Pancreas (tissue), 10 donors: ENCODE measurements around the gene PTPRK. TPM values are rescaled to one million over a fixed set of nuclear protein-coding genes. Genes with fewer than 3 reads are reported as not detected.

Experiments used
- ATAC-seq, 4 donors: fragments of 200-7000 bp; cut with Tn5 transposase; one replicate each; pipeline versions ENCODE4 v1.8.0 to v1.9.1; 2020; ENCODE audit warnings: mild to moderate bottlenecking in 4 of 4, moderate library complexity in 4 of 4
- DNase-seq, 6 donors: peaks; one replicate each; pipeline ENCODE4 v3.0.0-alpha.2; 2020
- FAIRE-seq: peaks from 2 replicates; lab custom pipeline; 2012; peaks lifted over from hg19 to GRCh38; lab: Jason Lieb, UNC
- H3K27ac ChIP-seq, 4 donors: fragments of 200-600 bp; sonication (generic); 1 replicate in 3 of 4; 2 replicates in 1 of 4; pipeline versions ENCODE4 v1.5.0 to v1.8.0; 2020
- H3K27me3 ChIP-seq, 4 donors: fragments of 200-600 bp; one replicate each; pipeline ENCODE4 v1.8.0; 2021
- H3K36me3 ChIP-seq, 3 donors: fragments of 200-600 bp; sonication (generic) in 1 of 3; one replicate each; pipeline versions ENCODE4 v1.5.0 to v1.8.0; 2020 to 2021
- H3K4me1 ChIP-seq, 3 donors: fragments of 200-600 bp; one replicate each; pipeline ENCODE4 v1.8.0; 2021
- H3K4me3 ChIP-seq, 4 donors: fragments of 200-600 bp; sonication (generic) in 2 of 4; one replicate each; pipeline versions ENCODE4 v1.5.0 to v1.8.0; 2020 to 2021
- H3K9me3 ChIP-seq, 4 donors: fragments of 200-600 bp; one replicate each; pipeline ENCODE4 v1.8.0; 2021
- CTCF ChIP-seq, 4 donors: fragments of 200-600 bp; sonication (generic) in 3 of 4; IDR thresholded peaks; one replicate each; pipeline versions ENCODE4 v1.5.0 to v1.8.0; 2021; ENCODE audit warnings: antibody characterized with exemption in 4 of 4
- WGBS, 2 donors: extraction: QIAGEN DNeasy Blood & Tissue Kit; methylation state at CpG; one replicate each; pipeline ENCODE4 v1.1.7; 2013; 5-methylcytosine and 5-hydroxymethylcytosine counted together
- intact Hi-C, 3 donors: fragments of 100-400 bp; cut with DNase I; formaldehyde crosslinking; loops; one replicate each; pipeline versions ENCODE4 v1.11.1 to v1.14.2; 2022
- polyA plus RNA-seq, 2 donors: library from polyadenylated mRNA; stranded (reverse); fragments of 200-250 nt; gene quantifications; one replicate each; pipeline ENCODE4 v1.2.3, GENCODE V29; 2013
- total RNA-seq, 6 donors: library from RNA; stranded (reverse); fragmentation: NEBNext Ultra II Directional in 4 of 6; extraction: Animal tissue kit (Norgen Biotek cat#: 25700) in 4 of 6; gene quantifications; one replicate each; pipeline versions ENCODE4 v1.2.1 to v1.2.4, GENCODE V29; 2021 to 2023
- donor health status: healthy with polysubstance abuse.
- donor health status: DM: no; HTN: no; CAD: no; lungs with moderate emphysema.
- donor health status: DM: no; HTN: no; CAD: no.
- donor health status: control.
- donor health status: control.
- donor health status: Bipolar disorder and iron deficiency.
- donor health status: DM: yes; HTN: yes; CAD: no.
- donor health status: DM: no; HTN: no; CAD: no.
- donor health status: DM: no; HTN: no; CAD: no.
- donor health status: DM: yes; HTN: yes; CAD: no.

Gene PTPRK
- total and polyA plus RNA-seq, 8 donors: 10.5 to 72.7 (median 51.7) TPM

GRCh38 chr6:128302942-128303341, 217.5 kb downstream of the PTPRK start:
- no peak for TF ChIP-seq CTCF (IDR thresholded peaks at IDR 0.05)
- no peak overlapping the region for H3K27ac ChIP-seq
- H3K36me3 ChIP-seq: no peaks in the 10 kb centered on the region
- H3K9me3 ChIP-seq: no peaks in the 10 kb centered on the region
- 97 to 98% methylated on average over 5 of the region's 5 CpGs for WGBS, 2 donors
- FAIRE-seq (no peak), ATAC-seq (no peak), DNase-seq (no peak)
- H3K27me3 ChIP-seq: no peaks in the 10 kb centered on the region
- intact Hi-C loops: no loop called here
- H3K4me1 ChIP-seq: no peaks in the 10 kb centered on the region
- H3K4me3 ChIP-seq: no peak overlapping the region

DNA sequence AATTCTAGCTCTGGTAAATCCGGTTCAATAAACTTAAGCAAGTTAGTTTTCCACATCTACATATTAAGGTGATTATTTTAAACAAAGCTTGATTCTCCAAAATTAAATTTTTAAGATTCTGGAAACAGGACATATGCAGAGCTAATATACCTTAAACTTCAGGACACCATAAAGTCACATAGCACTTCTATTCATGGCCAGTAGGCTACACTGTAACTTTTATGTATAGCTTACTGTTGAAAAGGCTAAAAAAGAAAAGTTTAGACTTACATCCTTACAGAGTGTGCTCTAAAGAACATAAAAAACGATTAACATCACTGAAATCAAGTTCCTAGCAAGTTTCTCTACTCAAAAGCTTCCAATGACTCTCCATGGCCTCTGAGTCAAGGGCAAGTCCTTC, 224.7 kb downstream of the PTPRK start:
- H3K9me3 ChIP-seq: no peaks in the 10 kb centered on the region
- ATAC-seq (no peak), FAIRE-seq (no peak), DNase-seq (no peak)
- H3K4me3 ChIP-seq: no peak overlapping the region
- no peaks in the 10 kb centered on the region for H3K4me1 ChIP-seq
- no peaks in the 10 kb centered on the region for H3K27me3 ChIP-seq
- TF ChIP-seq CTCF (IDR thresholded peaks at IDR 0.05): no peak
- 74 to 77% methylated on average over 2 of the region's 2 CpGs for WGBS, 2 donors
- no peaks in the 10 kb centered on the region for H3K36me3 ChIP-seq
- H3K27ac ChIP-seq: no peak overlapping the region
- intact Hi-C loops: no loop called here

- ATAC-seq: no peak
- no peak for FAIRE-seq
- H3K27me3 ChIP-seq: no peaks in the 10 kb centered on the region
- TF ChIP-seq CTCF (IDR thresholded peaks at IDR 0.05): no peak
- H3K27ac ChIP-seq: no peak overlapping the region
- no peak overlapping the region for H3K4me3 ChIP-seq
- H3K36me3 ChIP-seq: no peaks in the 10 kb centered on the region
- DNase-seq: no peak
- intact Hi-C loops: no loop called here
- H3K4me1 ChIP-seq: peaks cover 0 to 5% (median 0%) of the 10 kb centered on the region in 3 donors
- H3K9me3 ChIP-seq: no peaks in the 10 kb centered on the region
- WGBS, 2 donors: 94 to 97% methylated on average over 2 of the region's 2 CpGs
Measured at GRCh38 chr6:128290221-128290620, 230.2 kb downstream of the PTPRK start.

DNA sequence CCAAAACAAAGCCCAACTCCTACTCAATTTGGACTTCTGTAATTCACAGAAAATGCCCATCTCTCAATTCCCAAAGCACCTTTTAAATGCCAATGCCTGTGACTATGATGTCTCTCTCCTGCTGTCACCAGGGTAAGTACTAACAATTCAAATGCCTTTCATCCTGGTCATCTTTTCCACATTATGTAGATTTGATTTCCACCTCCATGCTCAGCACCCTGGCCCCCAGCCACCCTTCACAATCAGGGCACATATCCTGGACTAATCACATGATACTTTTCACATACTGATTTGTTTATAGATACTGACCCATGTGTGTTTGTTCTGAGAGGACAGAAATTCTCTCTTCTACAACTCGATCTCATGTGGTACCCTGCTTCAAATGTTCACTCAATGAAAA, 236.3 kb downstream of the PTPRK start:
- Histone ChIP-seq H3K4me1 (peaks cover 0 to 5% (median 0%) of the 10 kb centered on the region in 3 donors), H3K27me3 (no peaks in the 10 kb centered on the region), H3K9me3 (no peaks in the 10 kb centered on the region), H3K4me3 (no peak overlapping the region), H3K27ac (no peak overlapping the region), H3K36me3 (no peaks in the 10 kb centered on the region)
- 42 to 58% methylated on average over 1 of the region's 1 CpG for WGBS, 2 donors
- ATAC-seq: no peak
- FAIRE-seq: no peak
- intact Hi-C loops: no loop called here
- no peak for TF ChIP-seq CTCF (IDR thresholded peaks at IDR 0.05)
- no peak for DNase-seq

- no peak for TF ChIP-seq CTCF (IDR thresholded peaks at IDR 0.05)
- WGBS, 2 donors: 67 to 70% methylated on average over 2 of the region's 2 CpGs
- intact Hi-C loops: no loop called here
- FAIRE-seq (no peak), DNase-seq (no peak), ATAC-seq (no peak)
- Histone ChIP-seq H3K4me1 (no peaks in the 10 kb centered on the region), H3K9me3 (no peaks in the 10 kb centered on the region), H3K27me3 (no peaks in the 10 kb centered on the region), H3K27ac (no peak overlapping the region), H3K36me3 (no peaks in the 10 kb centered on the region), H3K4me3 (no peak overlapping the region)
Measured at GRCh38 chr6:128282961-128283360, 237.4 kb downstream of the PTPRK start.
